GM06990 (cell line): ENCODE measurements around the gene LONP2.

Experiments used
- DNase-seq: peaks from one replicate; pipeline ENCODE4 v3.0.0-alpha.2; 2011; ENCODE audit not compliant: insufficient read length; ENCODE audit errors: extremely low read depth
- H3K27me3 ChIP-seq: replicated peaks from 2 replicates; pipeline ENCODE4 v1.6.0; 2011; ENCODE audit warnings: low read length; ENCODE audit not compliant: control insufficient read depth, insufficient read depth
- H3K36me3 ChIP-seq: 2 replicates; pipeline ENCODE4 v1.5.1; 2011; ENCODE audit warnings: low read length; ENCODE audit not compliant: control insufficient read depth, insufficient read depth
- H3K4me3 ChIP-seq: replicated peaks from 2 replicates; pipeline ENCODE4 v1.5.1; 2011; ENCODE audit warnings: low read depth, mild to moderate bottlenecking, control low read depth, low read length
- TF ChIP-seq, protein P1 (sequence below): IDR thresholded peaks from 2 replicates; pipeline ENCODE4 v1.5.1; 2011; ENCODE audit warnings: low read length, control low read depth, mild to moderate bottlenecking, inconsistent platforms; ENCODE audit not compliant: insufficient read depth, poor library complexity, severe bottlenecking

LONP2 gene

DNA sequence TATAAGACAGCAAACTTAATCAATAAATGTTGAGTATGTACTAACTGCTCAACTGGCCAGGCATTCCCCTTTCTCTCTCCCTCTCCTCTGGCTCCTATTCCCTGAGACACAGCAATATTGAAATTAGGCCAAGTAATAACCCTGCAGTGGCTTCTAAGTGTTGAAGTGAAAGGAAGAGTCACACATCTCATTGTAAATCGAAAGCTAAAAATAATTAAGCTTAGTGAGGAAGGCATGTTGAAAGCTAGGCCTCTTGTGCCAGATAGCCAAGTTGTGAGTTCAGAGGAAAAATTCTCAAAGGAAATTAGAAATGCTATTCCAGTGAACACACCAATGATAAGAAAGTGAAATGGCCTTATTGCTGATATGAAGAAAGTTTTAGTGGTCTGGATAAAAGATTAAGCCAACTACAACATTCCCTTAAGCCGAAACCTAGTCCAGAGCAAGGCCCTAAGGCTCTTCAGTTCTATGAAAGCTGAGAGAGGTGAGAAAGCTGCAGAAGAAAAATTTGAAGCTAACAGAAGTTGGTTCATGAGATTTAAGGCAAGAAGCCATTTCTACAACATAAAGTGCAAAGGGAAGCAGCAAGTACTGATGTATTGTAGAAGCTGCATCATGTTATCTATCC lies 38.6 kb downstream of the LONP2 start:
- peaks cover 3% of the 10 kb centered on the region for H3K36me3 ChIP-seq

DNA sequence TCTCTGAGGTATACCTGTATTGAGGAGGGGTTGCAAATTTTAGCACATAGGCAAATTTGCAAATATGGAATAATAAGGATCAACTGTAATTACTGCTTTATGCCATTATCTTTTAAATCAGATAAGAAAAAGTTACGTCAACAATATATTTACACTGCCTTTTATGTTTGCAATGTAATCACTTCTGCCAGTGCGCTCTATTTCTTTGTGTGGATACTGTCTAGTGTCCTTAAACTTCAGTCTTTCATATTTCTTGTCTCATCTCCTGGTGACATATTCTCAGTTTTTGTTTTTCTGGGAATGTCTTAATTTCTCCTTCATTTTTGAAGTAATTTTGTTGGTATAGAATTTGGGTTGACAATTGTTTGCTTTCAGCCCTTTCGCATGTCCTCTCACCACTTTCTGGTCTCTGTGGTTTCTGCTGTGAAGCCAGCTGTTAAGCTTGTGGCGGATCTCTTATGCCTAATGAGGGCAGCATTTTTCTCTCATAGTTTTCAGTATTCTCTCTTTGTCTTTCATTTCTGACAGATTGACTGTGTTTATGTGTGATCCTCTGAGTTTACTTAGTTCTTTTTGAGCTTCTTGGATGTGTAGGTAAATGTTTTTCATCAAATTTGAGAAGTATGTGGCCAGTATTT lies 40.8 kb downstream of the LONP2 start:
- no peak for DNase-seq
- TF ChIP-seq, protein P1, sequence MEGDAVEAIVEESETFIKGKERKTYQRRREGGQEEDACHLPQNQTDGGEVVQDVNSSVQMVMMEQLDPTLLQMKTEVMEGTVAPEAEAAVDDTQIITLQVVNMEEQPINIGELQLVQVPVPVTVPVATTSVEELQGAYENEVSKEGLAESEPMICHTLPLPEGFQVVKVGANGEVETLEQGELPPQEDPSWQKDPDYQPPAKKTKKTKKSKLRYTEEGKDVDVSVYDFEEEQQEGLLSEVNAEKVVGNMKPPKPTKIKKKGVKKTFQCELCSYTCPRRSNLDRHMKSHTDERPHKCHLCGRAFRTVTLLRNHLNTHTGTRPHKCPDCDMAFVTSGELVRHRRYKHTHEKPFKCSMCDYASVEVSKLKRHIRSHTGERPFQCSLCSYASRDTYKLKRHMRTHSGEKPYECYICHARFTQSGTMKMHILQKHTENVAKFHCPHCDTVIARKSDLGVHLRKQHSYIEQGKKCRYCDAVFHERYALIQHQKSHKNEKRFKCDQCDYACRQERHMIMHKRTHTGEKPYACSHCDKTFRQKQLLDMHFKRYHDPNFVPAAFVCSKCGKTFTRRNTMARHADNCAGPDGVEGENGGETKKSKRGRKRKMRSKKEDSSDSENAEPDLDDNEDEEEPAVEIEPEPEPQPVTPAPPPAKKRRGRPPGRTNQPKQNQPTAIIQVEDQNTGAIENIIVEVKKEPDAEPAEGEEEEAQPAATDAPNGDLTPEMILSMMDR: peak; percentile 8
- H3K27me3 ChIP-seq: no peaks in the 10 kb centered on the region
- peaks cover 2% of the 10 kb centered on the region; the same call in 1 of the 2 replicates for H3K36me3 ChIP-seq
- H3K4me3 ChIP-seq: no peak overlapping the region

More for the DNA sequence above, 38.6 kb downstream of the LONP2 start:
- no peaks in the 10 kb centered on the region for H3K27me3 ChIP-seq
- no peak overlapping the region for H3K4me3 ChIP-seq
- no peak for DNase-seq
- TF ChIP-seq, protein P1: no peak

DNA sequence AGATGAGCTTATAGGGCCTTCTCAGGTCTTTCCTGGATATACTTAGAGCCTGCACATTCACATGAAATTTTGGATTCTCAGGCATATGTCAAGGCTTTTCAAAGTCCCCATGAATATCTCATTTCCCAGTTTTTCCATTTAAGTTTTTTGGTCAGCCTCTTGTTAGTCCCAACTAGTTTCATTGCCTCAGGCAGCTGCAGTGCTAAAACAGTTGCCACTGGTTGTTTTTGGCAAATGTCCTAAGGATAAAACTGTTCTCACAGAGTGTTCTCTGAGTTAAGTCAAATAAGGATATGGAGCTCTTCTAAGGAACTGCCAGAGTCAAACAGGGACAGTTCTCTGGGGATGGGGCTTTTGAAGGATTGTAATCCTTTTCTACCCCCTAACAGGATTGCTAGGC lies 43.1 kb downstream of the LONP2 start:
- peaks cover 3% of the 10 kb centered on the region for H3K36me3 ChIP-seq
- no peak overlapping the region for H3K4me3 ChIP-seq
- no peak for DNase-seq
- H3K27me3 ChIP-seq: no peaks in the 10 kb centered on the region
- TF ChIP-seq, protein P1: no peak

DNA sequence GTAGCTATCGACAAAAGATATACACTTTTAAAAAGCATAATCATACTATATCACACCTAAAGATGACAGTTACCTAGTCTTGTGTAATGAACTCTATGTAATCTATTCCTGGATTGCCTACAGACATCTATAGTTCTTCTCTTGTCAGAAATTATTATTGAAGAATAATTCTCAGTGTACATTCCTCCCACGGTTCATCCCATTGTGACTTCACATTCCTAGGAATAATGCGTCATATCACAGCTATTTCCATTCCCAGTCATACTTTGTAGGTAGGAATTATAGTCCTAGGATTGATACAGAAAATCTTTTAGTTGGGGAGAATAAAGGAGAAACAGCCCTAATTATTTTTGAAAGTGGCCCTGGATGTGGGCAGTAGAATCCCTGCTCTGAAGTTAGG lies 47.2 kb downstream of the LONP2 start:
- no peak for DNase-seq
- Histone ChIP-seq H3K36me3 (peaks cover 7% of the 10 kb centered on the region), H3K27me3 (no peaks in the 10 kb centered on the region), H3K4me3 (no peak overlapping the region)
- TF ChIP-seq, protein P1: no peak

DNA sequence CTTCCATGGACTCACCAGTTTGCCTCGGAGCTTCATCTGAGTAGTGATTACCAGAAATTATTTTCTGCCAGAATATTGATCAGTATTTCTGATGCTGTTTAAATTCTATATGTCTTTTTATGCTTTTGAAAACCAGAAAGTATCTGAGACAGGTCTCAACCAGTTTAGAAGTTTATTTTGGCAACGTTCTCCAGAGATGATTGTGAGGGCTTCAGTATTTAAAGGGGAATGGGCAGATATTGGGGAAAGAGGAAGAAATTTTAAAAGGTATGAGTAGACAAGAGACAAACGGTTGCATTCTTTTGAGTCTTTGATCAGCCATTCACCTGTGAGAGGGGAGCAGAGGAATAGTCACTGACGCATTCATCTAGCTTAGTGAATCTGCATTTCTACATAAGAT lies 47.7 kb downstream of the LONP2 start:
- peaks cover 7% of the 10 kb centered on the region for H3K36me3 ChIP-seq
- TF ChIP-seq, protein P1: no peak
- no peak for DNase-seq
- H3K27me3 ChIP-seq: no peaks in the 10 kb centered on the region
- H3K4me3 ChIP-seq: no peak overlapping the region
